GM21723 (cell line): Measurements from ENCODE around the gene SLCO6A1.
"Not testable (repeated sequence)": the region's sequence is repeated elsewhere in the genome, so short reads cannot be mapped to it uniquely, and the experiment has no call there.

Experiments used
- ATAC-seq: cut with Tn5 transposase; IDR thresholded peaks from one replicate; pipeline ENCODE4 v1.9.1; 2021; ENCODE audit warnings: mild to moderate bottlenecking, moderate library complexity; ENCODE audit not compliant: unreplicated experiment

The SLCO6A1 gene, protein sequence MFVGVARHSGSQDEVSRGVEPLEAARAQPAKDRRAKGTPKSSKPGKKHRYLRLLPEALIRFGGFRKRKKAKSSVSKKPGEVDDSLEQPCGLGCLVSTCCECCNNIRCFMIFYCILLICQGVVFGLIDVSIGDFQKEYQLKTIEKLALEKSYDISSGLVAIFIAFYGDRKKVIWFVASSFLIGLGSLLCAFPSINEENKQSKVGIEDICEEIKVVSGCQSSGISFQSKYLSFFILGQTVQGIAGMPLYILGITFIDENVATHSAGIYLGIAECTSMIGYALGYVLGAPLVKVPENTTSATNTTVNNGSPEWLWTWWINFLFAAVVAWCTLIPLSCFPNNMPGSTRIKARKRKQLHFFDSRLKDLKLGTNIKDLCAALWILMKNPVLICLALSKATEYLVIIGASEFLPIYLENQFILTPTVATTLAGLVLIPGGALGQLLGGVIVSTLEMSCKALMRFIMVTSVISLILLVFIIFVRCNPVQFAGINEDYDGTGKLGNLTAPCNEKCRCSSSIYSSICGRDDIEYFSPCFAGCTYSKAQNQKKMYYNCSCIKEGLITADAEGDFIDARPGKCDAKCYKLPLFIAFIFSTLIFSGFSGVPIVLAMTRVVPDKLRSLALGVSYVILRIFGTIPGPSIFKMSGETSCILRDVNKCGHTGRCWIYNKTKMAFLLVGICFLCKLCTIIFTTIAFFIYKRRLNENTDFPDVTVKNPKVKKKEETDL

DNA sequence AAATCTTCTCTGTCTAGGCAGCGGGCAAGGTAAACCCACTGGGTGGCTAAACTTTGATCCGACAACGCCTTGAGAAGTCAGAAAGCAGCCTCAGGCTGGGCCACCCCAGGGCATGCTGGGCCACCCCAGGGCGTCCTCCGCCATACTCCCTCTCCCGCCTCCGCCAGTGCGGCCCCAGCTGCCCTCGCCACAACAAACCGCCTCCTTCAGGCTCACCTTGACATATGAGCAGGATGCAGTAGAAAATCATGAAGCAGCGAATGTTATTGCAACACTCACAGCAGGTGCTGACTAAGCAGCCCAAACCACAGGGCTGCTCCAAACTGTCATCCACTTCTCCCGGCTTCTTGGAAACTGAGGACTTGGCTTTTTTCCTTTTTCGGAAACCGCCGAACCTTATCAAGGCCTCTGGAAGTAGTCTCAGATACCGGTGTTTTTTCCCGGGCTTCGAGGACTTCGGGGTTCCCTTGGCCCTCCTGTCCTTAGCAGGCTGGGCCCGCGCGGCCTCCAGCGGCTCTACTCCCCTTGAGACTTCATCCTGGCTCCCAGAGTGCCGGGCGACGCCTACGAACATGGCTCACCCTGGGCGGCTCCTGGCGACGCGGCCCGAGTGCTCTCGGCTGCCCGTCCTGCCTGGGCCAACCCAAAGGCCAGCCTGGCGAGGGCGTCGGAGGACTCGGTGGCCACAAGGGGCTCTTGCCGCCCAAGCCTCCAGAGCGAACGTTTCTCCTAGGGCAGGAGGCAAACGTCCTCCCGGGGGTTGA lies at the start of gene SLCO6A1:
SLCO6A1 (minus strand) TSS at position 731 of the 764 bp plus-strand sequence; CDS start at position 574, 157 bp downstream.
- ATAC-seq, result no peak

DNA sequence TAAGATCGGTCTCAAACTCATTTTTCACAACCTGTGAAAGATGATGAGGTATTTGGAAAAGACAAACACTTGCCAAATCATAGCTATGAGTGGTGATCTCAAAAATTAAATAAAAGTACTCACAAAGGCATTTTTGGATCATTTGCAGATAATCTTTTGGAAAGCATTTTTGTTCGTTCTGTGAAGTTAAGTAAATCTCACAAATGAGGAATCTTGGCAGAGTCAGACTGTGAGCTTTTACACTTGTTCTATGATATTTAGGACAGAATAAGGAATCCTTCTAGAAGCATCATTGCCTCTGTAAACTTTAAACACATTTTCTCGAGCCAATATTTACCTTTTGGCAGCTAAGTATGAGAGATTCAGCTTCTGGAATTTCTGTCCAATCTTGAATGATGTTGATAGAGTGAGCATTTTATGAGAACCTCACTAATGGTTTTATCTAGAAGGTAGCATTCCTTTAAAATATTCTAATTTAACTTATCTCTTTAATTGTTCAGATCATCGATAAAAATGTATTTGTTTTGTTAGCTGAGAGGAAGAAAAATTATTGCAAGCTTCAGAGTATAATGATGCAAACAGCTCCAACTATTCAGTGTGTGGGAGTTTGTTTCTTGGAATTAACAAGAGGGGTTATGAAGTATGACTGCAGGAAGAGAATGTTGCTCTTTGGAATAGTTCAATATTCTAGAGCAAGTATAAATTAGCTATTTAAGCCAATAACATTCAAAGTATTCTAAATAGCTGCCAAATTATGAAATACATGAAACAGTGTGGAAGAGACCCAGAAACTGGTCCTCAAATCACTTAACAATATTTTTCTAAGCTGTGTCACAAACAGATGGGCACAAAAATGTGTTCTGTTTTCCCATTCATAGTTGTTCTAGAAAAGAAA lies 48.6 kb upstream of the SLCO6A1 start:
- ATAC-seq, result no peak

DNA sequence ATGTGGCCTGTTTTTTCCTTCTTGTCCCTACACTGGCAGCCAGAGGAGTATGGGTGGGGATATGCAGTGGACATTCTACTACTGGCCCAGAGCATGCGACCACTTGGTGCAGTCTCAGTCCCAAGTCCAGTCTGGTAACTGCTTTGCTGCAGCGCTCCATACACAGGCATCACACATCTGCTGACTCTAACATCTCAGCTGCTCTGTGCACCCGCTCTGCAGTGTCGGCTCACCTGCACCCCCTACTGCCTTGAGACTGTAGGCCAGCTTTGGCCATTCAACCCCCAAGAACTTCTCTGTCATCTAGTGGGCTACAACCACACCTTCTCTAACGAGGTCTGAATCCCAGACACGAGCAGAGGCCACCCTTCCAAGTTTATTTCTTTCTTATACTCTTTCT lies 46.4 kb upstream of the SLCO6A1 start:
- ATAC-seq, result peak; percentile 69

DNA sequence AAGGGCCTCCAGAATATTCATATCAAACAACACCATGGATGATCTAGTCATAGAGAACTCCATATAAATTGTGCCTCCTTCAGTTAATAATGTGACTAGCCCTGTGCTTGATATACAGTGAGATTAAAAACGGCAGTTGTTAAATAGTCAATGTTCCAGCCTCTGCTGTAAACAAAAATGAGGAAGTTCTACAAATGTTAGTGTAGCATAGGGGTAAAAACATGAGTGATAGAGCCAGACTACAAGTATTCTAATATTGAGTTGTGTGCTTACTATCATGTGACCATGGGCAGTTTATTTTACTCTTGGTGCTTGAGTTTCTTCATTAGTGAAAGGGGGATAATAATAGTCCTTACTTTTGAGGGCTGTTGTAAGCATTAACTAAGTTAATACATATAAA lies 43.3 kb upstream of the SLCO6A1 start:
- ATAC-seq, result no peak

DNA sequence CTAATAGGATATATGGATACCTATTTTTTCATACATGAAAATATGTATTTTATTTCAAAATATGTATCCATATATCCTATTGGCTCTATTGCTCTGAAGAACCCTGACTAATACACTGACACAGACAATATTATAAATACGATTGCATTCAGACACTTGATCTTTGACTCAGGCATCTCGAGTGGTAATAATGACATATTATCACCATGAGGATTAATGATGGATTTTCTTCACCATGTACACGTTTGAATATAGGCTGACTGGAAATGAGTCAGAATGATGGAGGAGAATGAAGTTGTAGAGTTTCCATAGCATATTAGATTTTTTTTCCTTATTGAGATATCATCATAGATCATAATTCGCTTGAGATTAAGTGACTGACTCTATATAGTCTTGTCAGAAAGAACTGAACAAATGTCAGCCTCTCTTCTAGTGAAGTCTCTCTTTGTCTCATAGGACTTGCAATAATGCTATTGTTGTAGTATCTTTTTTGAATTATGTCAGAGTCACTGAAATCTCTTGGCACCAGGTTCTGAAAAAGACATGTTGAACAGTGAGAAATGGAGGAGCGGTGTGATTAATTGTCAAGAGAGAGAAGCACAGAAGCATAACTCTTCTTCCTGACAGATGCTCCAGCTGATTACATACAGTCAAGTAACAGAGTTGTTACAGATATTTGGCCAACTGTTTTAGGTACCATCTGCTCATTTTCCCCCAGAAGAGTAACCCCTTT lies 41.4 kb upstream of the SLCO6A1 start:
- no peak for ATAC-seq

DNA sequence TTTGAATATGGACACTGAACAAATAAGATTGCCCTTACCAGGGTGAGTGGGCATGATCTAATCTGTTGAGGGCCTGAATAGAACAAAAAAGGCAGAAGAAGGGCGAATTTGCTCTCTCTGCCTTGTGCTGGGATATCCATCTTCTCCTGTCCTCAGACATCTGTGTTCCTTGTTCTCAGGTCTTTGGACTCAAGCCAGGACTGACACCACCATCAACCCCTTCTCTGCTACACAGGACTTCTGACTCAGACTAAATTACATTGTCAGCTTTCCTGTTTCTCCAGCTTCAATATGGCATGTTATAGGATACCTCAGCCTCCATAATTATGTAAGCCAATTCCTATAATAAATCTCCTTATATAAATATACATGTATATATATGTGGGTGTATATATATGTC lies 40.8 kb upstream of the SLCO6A1 start:
- no peak for ATAC-seq

DNA sequence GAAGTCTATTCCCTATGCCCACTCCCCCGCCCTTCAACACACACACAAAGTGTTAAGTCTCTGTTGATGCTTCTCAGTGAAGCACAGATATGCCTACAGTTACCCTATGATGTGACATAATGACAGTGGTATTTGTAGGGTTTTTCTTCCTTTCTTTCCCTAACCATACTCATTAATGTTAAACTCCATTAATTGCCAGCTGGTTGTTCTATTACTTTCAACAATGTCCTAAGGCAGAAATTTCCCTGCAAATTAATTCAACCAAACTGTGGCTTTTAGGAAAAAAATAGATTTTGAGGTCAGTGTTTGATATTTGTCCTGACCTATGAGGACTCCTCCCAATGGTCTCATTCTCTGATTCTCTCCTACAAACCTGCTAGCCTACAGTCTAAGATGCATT lies 38.2 kb upstream of the SLCO6A1 start:
- no peak for ATAC-seq

DNA sequence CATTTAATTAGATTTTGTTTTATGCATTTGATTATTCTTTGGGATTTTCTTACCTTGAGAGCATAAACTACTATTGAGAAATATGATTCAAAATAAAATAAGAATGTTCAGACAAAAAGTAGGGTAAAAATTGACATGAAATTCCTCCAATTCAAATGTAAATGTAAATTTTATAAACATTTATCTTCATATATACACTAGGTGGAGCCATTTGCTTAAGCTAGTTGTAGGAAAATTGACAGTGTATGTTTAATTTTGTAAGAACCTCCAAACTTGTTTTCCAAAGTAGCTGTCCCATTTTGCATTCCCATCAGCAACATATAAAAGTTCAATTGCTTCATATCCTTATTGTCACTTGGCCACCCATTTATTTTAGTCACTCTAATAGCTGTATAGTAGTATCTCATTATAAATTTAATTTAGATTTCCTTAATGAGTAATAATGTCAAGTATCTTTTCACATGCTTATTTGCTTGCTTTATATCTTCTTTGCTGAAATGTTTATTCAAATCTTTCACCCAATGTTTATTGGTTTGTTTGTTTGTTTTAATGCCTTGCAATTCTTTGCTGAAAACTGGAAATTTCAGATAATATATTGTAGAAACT lies 37.6 kb upstream of the SLCO6A1 start:
- ATAC-seq, result no peak

DNA sequence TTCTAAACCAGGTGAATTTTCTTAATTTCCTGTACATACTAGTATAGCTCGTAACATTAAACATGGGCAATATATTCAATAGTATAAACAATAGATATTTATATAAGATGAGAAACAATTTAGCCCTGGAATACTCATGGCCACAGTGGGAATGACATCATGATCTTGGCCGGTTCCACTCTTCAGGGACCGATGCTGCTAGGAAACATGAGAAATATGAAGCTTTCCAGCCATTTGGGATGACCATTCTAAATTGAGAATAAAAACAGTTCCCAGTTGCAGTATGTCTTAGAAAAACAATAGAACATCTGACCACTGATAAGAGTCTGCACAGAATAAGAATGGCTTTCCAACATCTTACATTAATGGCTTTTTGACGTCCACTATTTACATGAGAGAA lies 33.3 kb upstream of the SLCO6A1 start:
- no peak for ATAC-seq

DNA sequence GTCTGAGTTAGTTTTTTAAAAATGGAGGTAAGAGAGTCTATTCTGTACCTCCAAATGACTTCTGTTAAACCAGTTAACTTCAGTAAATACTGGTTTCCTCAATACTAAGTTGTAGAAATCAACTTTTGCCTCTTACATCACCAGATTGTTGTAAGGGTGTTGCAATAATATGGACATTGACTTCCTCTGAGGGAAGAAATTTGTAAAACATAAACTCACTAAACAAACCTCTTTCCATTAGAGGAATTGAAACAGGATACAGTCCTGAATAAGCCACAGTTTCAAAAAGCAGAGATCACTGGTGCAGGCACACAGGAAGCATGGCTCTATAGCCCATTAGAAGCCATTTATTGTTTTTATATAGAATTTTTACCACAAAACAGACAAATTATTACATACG lies 32.7 kb upstream of the SLCO6A1 start:
- ATAC-seq, result no peak

DNA sequence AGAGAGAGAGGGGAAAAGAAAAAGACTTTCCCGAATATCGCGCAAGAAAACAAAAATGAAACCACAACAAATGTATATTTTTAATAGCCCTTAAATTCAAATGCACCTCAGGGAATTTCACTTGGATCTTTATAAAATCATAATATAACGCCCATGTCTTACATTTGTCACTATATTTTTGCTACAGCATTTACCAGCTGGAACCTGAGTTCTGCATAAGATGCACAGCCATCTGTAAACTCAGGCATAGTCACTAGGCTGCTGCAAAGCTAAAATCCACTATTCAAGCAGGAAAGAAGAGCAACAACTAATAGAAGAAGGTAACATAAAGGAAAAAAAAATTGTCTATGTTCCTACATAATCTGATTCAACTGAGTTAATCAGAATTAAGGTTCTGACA lies 30.6 kb upstream of the SLCO6A1 start:
- no peak for ATAC-seq

DNA sequence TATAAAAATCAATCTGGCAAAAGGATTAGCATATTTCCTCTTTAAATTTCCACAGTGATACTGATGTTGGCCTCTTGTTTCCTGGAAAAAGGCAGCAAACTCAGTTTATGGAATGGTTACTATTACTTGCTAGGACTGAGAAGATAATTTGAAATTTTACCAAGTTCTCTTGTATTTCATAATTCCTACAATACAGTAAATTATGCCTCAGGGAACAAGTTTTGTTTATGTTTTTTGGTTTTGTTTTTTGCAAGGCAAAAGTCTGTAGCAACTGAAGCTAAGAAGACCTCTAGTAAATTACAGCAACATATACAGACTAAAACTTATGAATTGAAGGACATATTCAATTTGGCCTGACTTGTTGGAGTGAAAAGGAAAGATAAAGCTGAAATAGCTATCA lies 30.2 kb upstream of the SLCO6A1 start:
- no peak for ATAC-seq

DNA sequence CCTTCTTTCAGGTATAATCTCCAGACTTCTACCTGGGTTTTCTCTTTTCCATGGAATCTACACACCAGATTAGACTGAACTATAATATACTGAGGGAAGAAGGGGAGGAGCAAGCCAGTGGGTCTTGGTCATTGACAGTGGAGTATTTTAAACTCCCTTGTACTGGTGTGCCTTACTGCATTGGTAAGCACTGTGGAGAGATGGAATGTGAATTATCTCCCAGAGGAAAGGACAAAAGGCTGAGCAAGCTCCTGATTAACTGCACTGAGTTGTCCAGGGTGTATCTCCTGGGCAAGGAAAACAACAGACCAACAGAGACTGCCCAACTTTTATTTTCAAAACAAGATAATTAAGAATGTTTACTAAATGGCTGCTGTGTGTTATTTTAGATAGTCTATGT lies 29.8 kb upstream of the SLCO6A1 start:
- no peak for ATAC-seq

DNA sequence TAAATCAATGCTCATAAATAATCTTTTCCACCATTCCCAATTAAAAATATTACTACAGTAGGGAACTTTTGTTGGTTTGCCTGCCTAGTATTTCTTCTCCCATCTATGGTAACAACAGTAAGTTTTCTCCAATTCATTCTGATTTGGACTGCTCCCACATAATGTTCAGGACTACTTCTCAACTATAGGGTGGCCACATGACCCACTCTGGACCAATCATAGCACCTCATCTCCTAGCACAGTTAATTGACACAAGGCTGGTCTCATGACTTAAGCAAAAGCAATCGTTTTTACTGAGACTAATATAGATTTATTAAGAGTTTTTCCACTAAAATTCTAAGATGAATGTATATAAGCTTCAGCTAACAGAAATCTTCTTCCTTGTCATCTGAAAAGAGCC lies 28.7 kb upstream of the SLCO6A1 start:
- ATAC-seq, result no peak

DNA sequence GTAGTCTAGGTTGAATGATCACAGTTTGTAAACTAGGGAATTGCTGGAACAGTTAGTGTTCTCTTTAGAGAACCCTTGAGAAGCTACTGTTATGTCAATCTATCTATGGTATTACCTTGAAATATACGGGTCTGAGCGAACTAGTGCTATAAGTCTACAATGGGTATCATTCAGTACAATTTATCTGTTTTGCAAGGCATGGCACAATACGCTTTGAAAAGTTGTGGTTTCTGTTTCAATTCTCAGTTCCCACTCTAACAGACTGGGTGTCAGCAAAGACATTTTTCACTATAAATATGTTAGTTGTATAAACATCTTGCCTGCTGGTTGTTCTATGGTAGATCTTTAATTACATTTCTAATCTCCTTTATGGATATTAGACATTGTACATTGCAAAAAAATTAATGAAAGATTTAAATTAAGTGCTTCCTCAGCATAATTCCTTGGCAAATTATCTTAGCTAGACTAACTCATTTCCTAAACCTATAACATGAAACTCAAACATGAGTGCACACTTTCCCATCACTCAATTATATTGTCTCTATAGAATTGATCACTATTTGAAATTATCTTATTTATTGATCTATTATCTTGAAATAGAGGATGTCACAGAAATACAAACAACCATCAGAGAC lies 24.9 kb upstream of the SLCO6A1 start:
- peak; percentile 99 for ATAC-seq

DNA sequence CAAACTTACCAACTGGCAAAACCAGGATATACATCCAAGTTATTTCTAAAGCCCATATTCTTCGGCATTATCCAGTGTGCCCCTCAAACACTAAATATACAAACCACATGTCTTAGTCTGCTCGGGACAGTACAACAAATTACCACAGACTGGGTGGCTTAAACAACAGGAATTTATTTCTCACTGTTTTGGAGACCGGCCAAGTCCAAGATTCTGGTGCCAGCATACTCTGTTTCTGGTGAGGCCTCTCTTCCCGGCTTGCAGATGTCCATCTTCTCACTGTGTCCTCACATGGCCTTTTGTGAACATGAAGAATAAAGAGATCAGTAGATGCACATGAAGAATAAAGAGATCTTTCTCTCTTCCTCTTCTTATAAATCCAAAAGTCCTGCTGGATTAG lies 12.9 kb upstream of the SLCO6A1 start:
- no peak for ATAC-seq

DNA sequence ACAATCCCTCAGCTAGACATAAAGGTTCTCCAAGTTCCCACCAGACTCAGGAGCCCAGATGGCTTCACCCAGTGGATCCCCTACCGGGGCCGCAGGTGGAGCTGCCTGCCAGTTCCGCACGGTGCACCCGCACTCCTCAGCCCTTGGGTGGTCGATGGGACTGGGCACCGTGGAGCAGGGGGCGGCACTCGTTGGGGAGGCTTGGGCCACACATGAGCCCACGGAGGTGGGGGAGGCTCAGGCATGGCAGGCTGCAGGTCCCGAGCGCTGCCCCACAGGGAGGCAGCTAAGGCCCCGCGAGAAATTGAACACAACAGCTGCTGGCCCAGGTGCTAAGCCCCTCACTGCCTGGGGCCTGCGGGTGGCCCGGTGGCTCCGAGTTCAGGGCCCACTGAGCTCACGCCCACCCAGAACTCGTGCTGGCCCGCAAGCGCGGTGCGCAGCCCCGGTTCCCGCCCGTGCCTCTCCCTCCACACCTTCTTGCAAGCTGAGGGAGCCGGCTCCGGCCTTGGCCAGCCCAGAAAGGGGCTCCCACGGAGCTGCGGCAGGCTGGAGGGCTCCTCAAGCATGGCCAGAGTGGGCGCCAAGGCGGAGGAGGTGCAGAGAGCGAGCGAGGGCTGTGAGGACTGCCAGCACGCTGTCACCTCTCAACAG lies 7.4 kb downstream of the SLCO6A1 start:
- ATAC-seq, result not testable (repeated sequence)

DNA sequence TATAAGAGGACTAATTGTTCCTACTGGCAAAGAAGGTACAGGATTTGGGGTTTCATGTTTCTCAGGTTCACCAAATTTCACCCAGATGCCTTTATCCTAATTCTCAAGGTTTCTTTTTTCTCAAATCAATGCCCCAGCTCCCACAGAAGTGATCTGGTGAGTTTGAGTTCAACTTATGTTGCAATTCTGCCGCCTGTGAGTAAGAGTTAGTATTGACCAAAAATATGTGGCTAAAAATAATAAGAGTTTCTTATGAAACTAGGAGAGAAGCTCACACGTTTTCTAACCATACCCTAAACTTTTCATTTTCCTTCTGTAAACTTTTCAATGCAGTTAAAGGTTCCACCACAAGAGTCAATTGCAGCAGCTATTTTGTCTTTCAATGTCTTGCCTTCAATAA lies 15.1 kb downstream of the SLCO6A1 start:
- ATAC-seq, result no peak
